ENCODE data around the gene SH3D21. TPM values are rescaled to one million over a fixed set of nuclear protein-coding genes. Genes with fewer than 3 reads are reported as not detected.

The SH3D21 gene
- total RNA-seq = 1 to 10 TPM; 1.6 to 2.8 TPM
- long read RNA-seq, donor 1 = 0 reads
- long read RNA-seq, donor 2, partial matches to known transcripts = 0 of 2 reads
- long read RNA-seq, donor 2, other reads (novel, unspliced or antisense) = 2 of 2 reads

GRCh38 chr1:36306210-36306901 lies at the start of gene SH3D21:
Gene SH3D21, plus strand, starts transcription at chr1:36306368. Its CDS starts 53 bp downstream, at chr1:36306421.
- DNase-seq (ENCODE audit: low spot score) = peak; percentile 85
- intact Hi-C loops (cut with DNase I) = loop anchor here in 1 of 2 donors (5.0 kb wide), 1 partner anchor 61 kb away; no protein-coding TSS in a partner anchor

GRCh38 chr1:36256558-36257374 lies 49.4 kb upstream of the SH3D21 start:
- no peak for DNase-seq (ENCODE audit: low spot score)
- intact Hi-C loops (cut with DNase I) = no loop called here

GRCh38 chr1:36257375-36257767 lies 48.8 kb upstream of the SH3D21 start:
- intact Hi-C loops (cut with DNase I) = no loop called here
- no peak for DNase-seq (ENCODE audit: low spot score)

- no peak for DNase-seq (ENCODE audit: low spot score)
- intact Hi-C loops (cut with DNase I) = no loop called here
These were observed 47.2 kb upstream of the SH3D21 start for GRCh38 chr1:36258960-36259344.

GRCh38 chr1:36268981-36269380 lies 37.2 kb upstream of the SH3D21 start:
- no peak for DNase-seq (ENCODE audit: low spot score)
- intact Hi-C loops (cut with DNase I) = no loop called here

- intact Hi-C loops (cut with DNase I) = no loop called here
These were observed 36.7 kb upstream of the SH3D21 start for GRCh38 chr1:36269408-36269838.

GRCh38 chr1:36273024-36273423 lies 33.1 kb upstream of the SH3D21 start:
- DNase-seq (ENCODE audit: low spot score) = no peak
- intact Hi-C loops (cut with DNase I) = no loop called here

More at GRCh38 chr1:36269408-36269838, 36.7 kb upstream of the SH3D21 start:
- no peak for DNase-seq (ENCODE audit: low spot score)

- intact Hi-C loops (cut with DNase I) = no loop called here
These were observed 32.0 kb upstream of the SH3D21 start for GRCh38 chr1:36274201-36274600.

GRCh38 chr1:36276688-36277087 lies 29.5 kb upstream of the SH3D21 start:
- no peak for DNase-seq (ENCODE audit: low spot score)
- intact Hi-C loops (cut with DNase I) = no loop called here

More at GRCh38 chr1:36274201-36274600, 32.0 kb upstream of the SH3D21 start:
- no peak for DNase-seq (ENCODE audit: low spot score)

- intact Hi-C loops (cut with DNase I) = no loop called here
These were observed 26.9 kb upstream of the SH3D21 start for GRCh38 chr1:36279110-36279788.

GRCh38 chr1:36279789-36280296 lies 26.3 kb upstream of the SH3D21 start:
- DNase-seq (ENCODE audit: low spot score) = no peak
- intact Hi-C loops (cut with DNase I) = loop anchor here in 1 of 2 donors (5.0 kb wide), 1 partner anchor 48 kb away; no protein-coding TSS in a partner anchor

More at GRCh38 chr1:36279110-36279788, 26.9 kb upstream of the SH3D21 start:
- no peak for DNase-seq (ENCODE audit: low spot score)

GRCh38 chr1:36284061-36284460 lies 22.1 kb upstream of the SH3D21 start:
- intact Hi-C loops (cut with DNase I) = loop anchor here in 1 of 2 donors (5.0 kb wide), 1 partner anchor 52 kb away; no protein-coding TSS in a partner anchor
- no peak for DNase-seq (ENCODE audit: low spot score)

GRCh38 chr1:36284517-36284916 lies 21.7 kb upstream of the SH3D21 start:
- no peak for DNase-seq (ENCODE audit: low spot score)

GRCh38 chr1:36285443-36286101 lies 20.6 kb upstream of the SH3D21 start:
- no peak for DNase-seq (ENCODE audit: low spot score)
- intact Hi-C loops (cut with DNase I) = loop anchor here (2.0 to 5.0 kb wide), 3 partner anchors 123 to 188 kb away; no protein-coding TSS in a partner anchor

More at GRCh38 chr1:36284517-36284916, 21.7 kb upstream of the SH3D21 start:
- intact Hi-C loops (cut with DNase I) = loop anchor here in 1 of 2 donors (5.0 kb wide), 1 partner anchor 52 kb away; no protein-coding TSS in a partner anchor

- intact Hi-C loops (cut with DNase I) = loop anchor here (2.0 to 5.0 kb wide), 3 partner anchors 125 to 190 kb away; no protein-coding TSS in a partner anchor
- DNase-seq (ENCODE audit: low spot score) = no peak
These were observed 19.4 kb upstream of the SH3D21 start for GRCh38 chr1:36286802-36287201.

GRCh38 chr1:36287595-36287994 lies 18.6 kb upstream of the SH3D21 start:
- DNase-seq (ENCODE audit: low spot score) = no peak
- intact Hi-C loops (cut with DNase I) = loop anchor here (2.0 to 5.0 kb wide), 3 partner anchors 125 to 190 kb away; no protein-coding TSS in a partner anchor

- intact Hi-C loops (cut with DNase I) = no loop called here
- DNase-seq (ENCODE audit: low spot score) = no peak
These were observed 10.8 kb upstream of the SH3D21 start for GRCh38 chr1:36295390-36295789.

- no peak for DNase-seq (ENCODE audit: low spot score)
- intact Hi-C loops (cut with DNase I) = no loop called here
These were observed 9.1 kb upstream of the SH3D21 start for GRCh38 chr1:36297062-36297461.

Measured in posterior vena cava (tissue), 2 donors.